Measurements from ENCODE around the gene C1R.
"Not testable (repeated sequence)": the region's sequence is repeated elsewhere in the genome, so short reads cannot be mapped to it uniquely, and the experiment has no call there.

C1R gene

DNA sequence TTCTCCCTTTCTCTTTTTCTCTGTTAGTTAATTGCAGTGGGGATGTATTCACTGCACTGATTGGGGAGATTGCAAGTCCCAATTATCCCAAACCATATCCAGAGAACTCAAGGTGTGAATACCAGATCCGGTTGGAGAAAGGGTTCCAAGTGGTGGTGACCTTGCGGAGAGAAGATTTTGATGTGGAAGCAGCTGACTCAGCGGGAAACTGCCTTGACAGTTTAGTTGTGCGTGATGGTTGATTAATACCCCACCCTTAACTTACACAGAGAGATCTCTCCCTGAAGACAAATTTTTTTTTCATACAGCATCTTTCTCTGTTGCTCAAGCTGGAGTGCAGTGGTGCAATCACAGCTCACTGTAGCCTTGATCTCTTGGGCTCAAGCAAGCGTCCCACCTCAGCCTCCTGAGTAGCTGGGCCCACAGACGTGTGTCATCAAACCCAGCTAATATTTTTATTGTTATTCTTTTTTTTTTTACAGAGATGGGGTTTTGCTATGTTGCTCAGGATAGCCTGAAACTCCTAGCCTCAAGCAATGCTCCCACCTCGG is 27.1 kb downstream of the C1R start:
- DNase-seq: no peak

DNA sequence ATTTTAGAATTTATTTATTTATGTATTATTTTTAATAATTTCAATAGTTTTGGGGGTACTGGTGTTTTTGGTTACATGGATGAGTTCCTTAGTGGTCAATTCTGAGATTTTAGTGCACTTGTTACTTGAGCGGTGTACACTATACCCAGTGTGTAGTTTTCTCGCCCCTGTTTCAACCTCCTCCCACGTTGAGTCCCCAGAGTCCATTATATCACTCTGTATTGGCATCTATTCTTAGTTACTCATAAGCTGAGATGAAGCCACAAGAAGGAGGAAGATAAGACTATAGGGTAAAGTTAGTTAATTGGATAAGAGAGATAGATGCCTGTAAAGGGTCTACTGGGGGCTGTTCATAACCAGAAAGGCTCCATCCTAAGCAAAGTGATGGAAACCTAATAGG is 27.7 kb downstream of the C1R start:
- no peak for DNase-seq

DNA sequence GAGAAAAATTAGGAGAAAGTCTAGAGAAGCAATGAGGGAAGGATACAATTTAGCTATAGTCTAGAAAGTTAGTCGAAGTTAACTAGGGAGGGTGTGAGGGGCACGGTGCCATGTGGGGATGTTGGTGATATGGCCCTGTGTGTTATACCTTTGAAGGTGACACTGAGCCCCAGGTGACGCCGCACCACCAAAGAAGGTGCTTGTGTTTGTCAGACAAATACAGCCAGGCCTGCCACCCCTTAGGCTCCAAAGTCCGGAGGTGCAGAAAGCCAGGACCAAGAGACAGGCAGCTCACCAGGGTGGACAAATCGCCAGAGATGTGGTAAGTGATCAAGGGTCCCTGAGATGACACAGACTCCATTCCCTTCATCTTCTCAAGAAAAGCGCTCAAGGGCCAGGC is 30.6 kb downstream of the C1R start:
- DNase-seq: no peak

- no peak for DNase-seq
Measured at GRCh38 chr12:7061138-7061537, 31.1 kb downstream of the C1R start.

- peak; percentile 32 for DNase-seq
Measured at GRCh38 chr12:7060353-7060954, 31.8 kb downstream of the C1R start, which contains the start of gene C1S. TSS of gene C1S (plus strand) at chr12:7060718. CDS start at chr12:7061913, 1,195 bp downstream.

DNA sequence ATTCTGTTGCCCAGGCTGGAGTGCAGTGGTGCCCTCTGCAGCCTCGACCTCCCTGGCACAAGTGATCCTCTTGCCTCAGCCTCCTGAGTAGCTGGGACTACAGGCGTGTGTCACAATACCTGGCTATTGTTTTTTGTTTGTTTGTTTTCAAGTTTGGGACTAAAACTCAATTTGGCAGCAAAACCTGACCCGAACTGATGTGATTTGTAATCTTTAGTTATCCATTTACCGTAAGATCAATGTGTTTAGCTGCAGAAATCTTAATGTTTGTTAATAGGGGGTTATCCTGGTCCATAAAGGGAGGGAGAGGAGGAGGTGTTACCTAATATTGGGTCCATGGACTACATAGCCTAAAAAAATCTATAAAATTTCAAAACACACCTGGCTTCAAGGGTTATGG is 32.5 kb downstream of the C1R start:
- no peak for DNase-seq

DNA sequence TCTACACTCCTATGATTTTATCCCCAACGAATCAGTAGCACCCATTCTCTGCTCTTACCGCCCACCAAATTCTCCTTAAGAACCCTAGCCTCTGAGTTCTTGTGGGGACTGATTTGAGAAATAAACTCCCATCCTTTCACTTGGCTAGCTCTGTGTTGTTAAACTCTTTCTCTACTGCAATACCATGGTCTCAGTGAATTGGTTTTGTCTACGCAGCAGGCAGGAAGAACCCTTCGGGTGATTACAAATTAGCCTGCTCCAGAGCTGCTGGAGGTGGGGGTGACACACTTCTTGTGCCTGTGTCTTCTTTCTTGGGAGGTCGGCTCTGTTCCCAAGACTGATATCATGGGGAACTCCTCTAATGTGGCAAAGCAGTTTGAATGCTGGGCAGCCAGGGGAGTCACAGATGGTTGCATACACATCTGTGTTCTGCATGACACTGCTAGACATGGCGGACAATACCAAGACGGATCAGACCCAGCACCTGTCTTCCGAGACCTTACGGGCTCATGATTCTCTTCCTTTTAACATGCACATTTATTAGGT is 33.3 kb downstream of the C1R start:
- no peak for DNase-seq

- DNase-seq: no peak
Measured at GRCh38 chr12:7058163-7058845, 33.9 kb downstream of the C1R start.

DNA sequence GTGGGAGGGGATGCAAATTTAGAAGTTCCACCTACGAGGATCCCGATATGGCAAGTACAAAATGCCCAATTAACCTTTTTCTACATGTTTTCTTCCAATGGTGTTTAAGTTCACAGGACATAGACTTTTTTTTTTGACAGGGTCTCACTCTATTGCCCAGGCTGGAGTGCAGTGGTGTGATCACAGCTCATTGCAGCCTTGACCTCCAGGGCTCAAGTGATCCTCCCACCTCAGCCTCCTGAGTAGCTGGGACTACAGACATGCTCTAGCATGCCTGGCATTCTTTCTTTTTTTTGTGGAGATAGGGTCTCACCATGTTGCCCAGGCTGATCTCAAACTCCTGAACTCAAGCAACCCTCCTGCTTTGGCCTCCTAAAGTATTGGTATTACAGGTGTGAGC is 36.5 kb downstream of the C1R start:
- DNase-seq: not testable (repeated sequence)

DNA sequence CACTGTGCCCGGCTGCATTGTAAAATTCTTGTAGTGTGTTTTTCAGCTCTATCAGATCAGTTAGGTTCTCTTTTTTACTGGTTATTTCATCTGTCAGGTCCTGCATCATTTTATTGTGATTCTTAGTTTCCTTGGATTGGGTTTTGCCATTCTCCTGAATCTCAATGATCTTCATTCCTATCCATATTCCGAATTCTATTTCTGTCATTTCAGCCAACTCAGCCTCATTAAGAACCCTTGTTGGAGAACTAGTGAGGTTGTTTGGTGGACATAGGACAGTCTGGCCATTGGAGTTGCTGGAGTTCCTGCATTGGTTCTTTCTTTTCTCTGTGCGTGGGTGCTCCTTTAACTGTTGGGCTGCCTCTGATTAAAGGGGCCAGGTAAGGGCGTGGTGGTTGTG is 37.3 kb downstream of the C1R start:
- DNase-seq: no peak

DNA sequence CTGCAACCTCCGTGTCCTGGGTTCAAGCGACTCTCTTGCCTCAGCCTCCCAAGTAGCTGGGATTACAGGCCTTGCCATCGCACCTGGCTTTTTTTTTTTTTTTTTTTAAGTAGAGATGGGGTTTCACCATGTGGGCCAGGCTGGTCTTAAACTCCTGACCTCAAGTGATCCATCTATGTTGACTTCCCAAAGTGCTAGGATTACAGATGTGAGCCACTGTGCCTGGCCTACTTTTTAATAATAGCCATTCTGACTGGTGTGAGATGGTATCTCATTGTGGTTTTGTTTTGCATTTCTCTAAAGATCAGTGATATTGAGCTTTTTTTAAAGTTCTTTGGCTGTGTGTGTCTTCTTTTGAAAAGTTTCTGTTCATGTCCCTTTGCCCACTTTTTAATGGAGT is 42.3 kb downstream of the C1R start:
- DNase-seq: not testable (repeated sequence)

DNA sequence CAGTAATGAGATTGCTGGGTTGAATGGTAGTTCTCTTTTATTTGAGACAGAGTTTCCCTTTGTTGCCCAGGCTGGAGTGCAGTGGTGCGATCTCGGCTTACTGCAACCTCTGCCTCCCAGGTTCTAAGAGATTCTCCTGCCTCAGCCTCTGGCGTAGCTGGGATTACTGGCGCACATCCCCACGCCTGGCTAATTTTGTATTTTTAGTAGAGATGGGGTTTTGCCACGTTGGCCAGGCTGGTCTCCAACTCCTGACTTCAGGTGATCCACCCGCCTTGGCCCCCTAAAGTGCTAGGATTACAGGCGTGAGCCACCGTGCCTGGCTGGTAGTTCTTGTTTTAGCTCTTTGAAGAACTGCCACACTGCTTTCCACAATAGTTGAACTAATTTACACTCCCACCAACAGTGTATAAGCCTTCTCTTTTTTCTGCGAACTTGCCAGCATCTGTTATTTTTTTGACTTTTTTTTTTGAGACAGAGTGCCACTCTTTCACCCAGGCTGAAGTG is 42.7 kb downstream of the C1R start:
- not testable (repeated sequence) for DNase-seq

GRCh38 chr12:7047306-7047705 is 44.9 kb downstream of the C1R start:
- DNase-seq: no peak

- DNase-seq: no peak
Measured at GRCh38 chr12:7046383-7047105, 45.7 kb downstream of the C1R start.

- no peak for DNase-seq
Measured at GRCh38 chr12:7045913-7046312, 46.3 kb downstream of the C1R start.

GRCh38 chr12:7042842-7043241 is 49.4 kb downstream of the C1R start:
- DNase-seq: no peak

GRCh38 chr12:7039403-7039802 is 52.8 kb downstream of the C1R start:
- no peak for DNase-seq

GRCh38 chr12:7038591-7038990 is 53.7 kb downstream of the C1R start:
- no peak for DNase-seq

DNA sequence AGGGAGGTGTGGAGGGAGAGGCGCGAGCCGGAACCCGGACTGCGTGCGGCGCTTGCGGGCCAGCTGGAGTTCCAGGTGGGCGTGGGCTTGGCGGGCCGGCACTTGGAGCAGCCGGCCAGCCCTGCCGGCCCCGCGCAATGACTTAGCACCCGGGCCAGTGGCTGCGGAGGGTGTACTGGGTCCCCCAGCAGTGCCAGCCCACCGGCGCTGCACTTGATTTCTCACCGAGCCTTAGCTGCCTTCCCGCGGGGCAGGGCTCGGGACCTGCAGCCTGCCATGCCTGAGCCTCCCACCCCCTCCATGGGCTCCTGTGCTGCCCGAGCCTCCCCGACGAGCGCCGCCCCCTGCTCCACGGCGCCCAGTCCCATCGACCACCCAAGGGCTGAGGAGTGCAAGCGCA is 54.8 kb downstream of the C1R start:
- DNase-seq: not testable (repeated sequence)

- no peak for DNase-seq
Measured at GRCh38 chr12:7035463-7035862, 56.8 kb downstream of the C1R start.

DNA sequence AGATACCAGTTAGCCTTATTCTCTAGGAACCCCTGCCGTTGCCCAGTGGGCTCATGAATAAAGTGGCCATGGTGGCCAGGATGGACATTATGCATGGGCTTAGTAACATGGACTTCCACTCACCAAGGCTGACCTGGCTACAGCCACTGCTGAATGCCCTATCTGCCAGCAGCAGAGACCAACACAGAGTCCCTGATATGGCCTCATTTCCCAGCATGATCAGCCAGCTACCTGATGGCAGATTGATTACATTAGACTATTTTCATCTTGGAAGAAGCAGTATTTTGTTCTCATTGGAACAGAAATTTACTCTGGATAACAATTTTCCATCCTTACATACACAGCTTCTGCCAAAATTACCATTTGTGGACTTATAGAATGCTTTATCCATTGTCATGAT is 57.8 kb downstream of the C1R start:
- DNase-seq: no peak

GRCh38 chr12:7032990-7033389 is 59.3 kb downstream of the C1R start:
- no peak for DNase-seq

GRCh38 chr12:7031306-7031705 is 60.9 kb downstream of the C1R start:
- DNase-seq: no peak
